ENCODE data around the gene LPP.

- TF ChIP-seq CTCF (IDR thresholded peaks at IDR 0.05): no peak
- no peak for TF ChIP-seq POLR2A (IDR thresholded peaks at IDR 0.05)
- TF ChIP-seq POLR2AphosphoS5 (IDR thresholded peaks at IDR 0.05): no peak
- no peak for TF ChIP-seq EP300 (IDR thresholded peaks at IDR 0.05)
These were observed 596.7 kb downstream of the LPP start for GRCh38 chr3:188750617-188751016.
